HEK293 (cell line): ENCODE measurements around the gene CYB5R3.
A peak's percentile ranks its signal among the peaks of the same experiment; 100 is the strongest.

Source experiments
- CTCF ChIA-PET: fragments of 350-600 bp; formaldehyde crosslinking; extraction: SDS; loops from one replicate; lab custom pipeline; 2021; ENCODE audit warnings: antibody characterized with exemption; lab: Yijun Ruan, JAX
- POLR2A ChIA-PET: fragments of 300-600 bp; formaldehyde crosslinking; extraction: SDS; loops from one replicate; lab custom pipeline; 2020; ENCODE audit warnings: antibody characterized with exemption, inconsistent platforms; lab: Yijun Ruan, JAX
- H3K27ac ChIP-seq: fragments of 200-500 bp; sonication (Bioruptor generic); 2 replicates; pipeline ENCODE4 v1.5.1; 2014; ENCODE audit warnings: low read depth, low read length, control low read depth, inconsistent platforms; ENCODE audit errors: extremely low read depth
- H3K36me3 ChIP-seq, 2 experiments: fragments of 200-500 bp in 1 of 2; sonication (Bioruptor generic) in 1 of 2; 1 replicate in 1 of 2; 2 replicates in 1 of 2; pipeline ENCODE4 v1.5.1; 2014 to 2017; ENCODE audit warnings: inconsistent platforms in 2 of 2, low read length in 2 of 2; ENCODE audit not compliant: control insufficient read depth in 2 of 2, insufficient read depth in 1 of 2
- H3K4me1 ChIP-seq: fragments of 200-500 bp; sonication (Bioruptor generic); 2 replicates; pipeline ENCODE4 v1.5.1; 2014; ENCODE audit warnings: mild to moderate bottlenecking, low read length, inconsistent platforms; ENCODE audit not compliant: control insufficient read depth, insufficient read depth
- H3K4me3 ChIP-seq: 2 replicates; pipeline ENCODE4 v1.5.1; 2011; ENCODE audit warnings: low read depth, mild to moderate bottlenecking, control low read depth, low read length, moderate library complexity
- H3K9me3 ChIP-seq: fragments of 200-500 bp; sonication (Bioruptor generic); 2 replicates; pipeline ENCODE4 v1.5.1; 2014; ENCODE audit warnings: low read depth, low read length, inconsistent platforms; ENCODE audit not compliant: control insufficient read depth, insufficient read depth
- IKZF3 ChIP-seq: fragments of 450-650 bp; IDR thresholded peaks from 2 replicates; pipeline ENCODE4 v1.5.0; 2018; ENCODE audit warnings: missing biosample characterization, mild to moderate bottlenecking, missing genetic modification characterization, moderate library complexity
- KLF7 ChIP-seq: fragments of 450-650 bp; formaldehyde crosslinking; IDR thresholded peaks from 2 replicates; pipeline ENCODE4 v1.5.1; 2016; ENCODE audit warnings: missing biosample characterization, missing genetic modification characterization, borderline replicate concordance
- KLF9 ChIP-seq: fragments of 450-650 bp; formaldehyde crosslinking; IDR thresholded peaks from 2 replicates; pipeline ENCODE4 v1.5.1; 2016; ENCODE audit warnings: missing biosample characterization, missing genetic modification characterization, low read depth
- OSR2 ChIP-seq: fragments of 450-650 bp; formaldehyde crosslinking; IDR thresholded peaks from 2 replicates; pipeline ENCODE4 v1.5.1; 2016; ENCODE audit warnings: missing biosample characterization, missing genetic modification characterization
- ZFP3 ChIP-seq: fragments of 450-650 bp; formaldehyde crosslinking; IDR thresholded peaks from 2 replicates; pipeline ENCODE4 v1.5.1; 2016; ENCODE audit warnings: low read depth, missing biosample characterization, missing genetic modification characterization
- ZFP41 ChIP-seq: fragments of 450-650 bp; formaldehyde crosslinking; IDR thresholded peaks from 2 replicates; pipeline ENCODE4 v1.5.1; 2016; ENCODE audit warnings: missing biosample characterization, missing genetic modification characterization, borderline replicate concordance
- ZNF114 ChIP-seq: fragments of 450-650 bp; formaldehyde crosslinking; IDR thresholded peaks from 2 replicates; pipeline ENCODE4 v1.5.0; 2017; ENCODE audit warnings: missing biosample characterization, missing genetic modification characterization
- ZNF132 ChIP-seq: fragments of 450-650 bp; formaldehyde crosslinking; IDR thresholded peaks from 2 replicates; pipeline ENCODE4 v1.5.1; 2017; ENCODE audit warnings: missing biosample characterization, missing genetic modification characterization, borderline replicate concordance
- ZNF16 ChIP-seq: fragments of 450-650 bp; formaldehyde crosslinking; IDR thresholded peaks from 2 replicates; pipeline ENCODE4 v1.5.1; 2016; ENCODE audit warnings: low read depth, missing biosample characterization, missing genetic modification characterization
- ZNF341 ChIP-seq: fragments of 450-650 bp; formaldehyde crosslinking; IDR thresholded peaks from 2 replicates; pipeline ENCODE4; 2016; ENCODE audit warnings: low read depth, missing biosample characterization, missing genetic modification characterization
- ZNF529 ChIP-seq: fragments of 450-650 bp; formaldehyde crosslinking; IDR thresholded peaks from 2 replicates; pipeline ENCODE4 v1.5.1; 2017; ENCODE audit warnings: missing genetic modification characterization, missing biosample characterization; ENCODE audit not compliant: insufficient replicate concordance
- ZNF561 ChIP-seq: fragments of 450-650 bp; IDR thresholded peaks from 2 replicates; pipeline ENCODE4 v1.5.1; 2018; ENCODE audit warnings: missing biosample characterization, missing genetic modification characterization, borderline replicate concordance
- ZNF585B ChIP-seq: fragments of 450-650 bp; formaldehyde crosslinking; IDR thresholded peaks from 2 replicates; pipeline ENCODE4 v1.5.1; 2016; ENCODE audit warnings: missing biosample characterization, missing genetic modification characterization
- ZNF610 ChIP-seq: fragments of 450-650 bp; formaldehyde crosslinking; IDR thresholded peaks from 2 replicates; pipeline ENCODE4 v1.5.1; 2016; ENCODE audit warnings: missing biosample characterization, missing genetic modification characterization, borderline replicate concordance
- ZNF621 ChIP-seq: fragments of 450-650 bp; formaldehyde crosslinking; IDR thresholded peaks from 2 replicates; pipeline ENCODE4 v1.5.1; 2017; ENCODE audit warnings: missing biosample characterization, missing genetic modification characterization
- ZNF701 ChIP-seq: fragments of 450-650 bp; formaldehyde crosslinking; IDR thresholded peaks from 2 replicates; pipeline ENCODE4 v1.5.1; 2016; ENCODE audit warnings: missing biosample characterization, missing genetic modification characterization
- ZNF768 ChIP-seq: fragments of 450-650 bp; formaldehyde crosslinking; IDR thresholded peaks from 2 replicates; pipeline ENCODE4 v1.5.1; 2018; ENCODE audit warnings: missing biosample characterization, mild to moderate bottlenecking, missing genetic modification characterization
- ZNF785 ChIP-seq: fragments of 450-650 bp; formaldehyde crosslinking; IDR thresholded peaks from 2 replicates; pipeline ENCODE4 v1.5.1; 2016; ENCODE audit warnings: missing biosample characterization, missing genetic modification characterization
- TF ChIP-seq, protein P1 (sequence below): fragments of 450-650 bp; formaldehyde crosslinking; IDR thresholded peaks from 2 replicates; pipeline ENCODE4 v1.5.1; 2017; ENCODE audit warnings: missing biosample characterization, missing genetic modification characterization

CYB5R3 gene

DNA sequence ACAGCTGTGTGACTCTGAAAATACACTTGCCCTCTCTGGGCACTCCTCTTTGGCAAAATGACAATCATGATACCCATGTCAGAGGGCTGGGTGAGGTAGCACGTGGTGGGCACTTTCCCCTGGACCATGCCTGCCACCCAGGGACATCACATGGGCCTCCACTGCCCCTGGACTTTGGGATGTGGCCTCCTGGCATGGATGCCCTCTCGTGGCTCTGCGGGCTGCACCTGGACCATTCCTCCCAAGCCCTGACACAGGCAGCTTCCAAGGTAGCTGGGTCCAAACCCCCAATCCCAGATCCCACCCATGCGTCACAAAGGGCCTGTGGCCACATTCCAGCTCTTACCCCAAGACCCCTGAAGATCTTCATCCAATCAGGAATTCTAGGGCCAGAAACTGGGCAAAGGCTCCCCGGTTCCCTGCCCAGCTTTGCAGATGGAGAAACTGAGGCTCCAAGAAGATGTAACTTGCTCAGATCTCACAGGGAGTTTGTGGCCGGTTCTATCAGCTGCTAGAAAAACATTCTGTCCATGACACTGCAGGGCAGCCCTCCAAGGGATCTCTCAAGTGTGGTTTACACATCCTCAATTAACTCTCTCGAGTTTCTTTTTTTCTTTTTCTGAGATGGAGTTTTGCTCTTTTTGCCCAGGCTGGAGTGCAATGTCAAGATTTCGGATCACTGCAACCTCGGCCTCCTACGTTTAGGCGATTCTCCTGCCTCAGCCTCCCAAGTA is 35.4 kb upstream of the CYB5R3 start:
- no peak overlapping the region for H3K4me3 ChIP-seq
- H3K36me3 ChIP-seq, result no peaks in the 10 kb centered on the region
- ChIA-PET POLR2A (no interaction called here), CTCF (interaction anchor here (0.6 to 1.0 kb wide), 3 partner anchors 24 to 1259 kb away, joined by 3 read pairs; no protein-coding TSS in a partner anchor)
- TF ChIP-seq ZFP41 (no peak), ZNF768 (tag by site-specific recombination) (0 out of 2 replicates have a peak, but pooled peaks have one; percentile 26)
- H3K9me3 ChIP-seq, result no peaks in the 10 kb centered on the region
- peaks cover 5% of the 10 kb centered on the region for H3K4me1 ChIP-seq
- H3K27ac ChIP-seq, result no peak overlapping the region

DNA sequence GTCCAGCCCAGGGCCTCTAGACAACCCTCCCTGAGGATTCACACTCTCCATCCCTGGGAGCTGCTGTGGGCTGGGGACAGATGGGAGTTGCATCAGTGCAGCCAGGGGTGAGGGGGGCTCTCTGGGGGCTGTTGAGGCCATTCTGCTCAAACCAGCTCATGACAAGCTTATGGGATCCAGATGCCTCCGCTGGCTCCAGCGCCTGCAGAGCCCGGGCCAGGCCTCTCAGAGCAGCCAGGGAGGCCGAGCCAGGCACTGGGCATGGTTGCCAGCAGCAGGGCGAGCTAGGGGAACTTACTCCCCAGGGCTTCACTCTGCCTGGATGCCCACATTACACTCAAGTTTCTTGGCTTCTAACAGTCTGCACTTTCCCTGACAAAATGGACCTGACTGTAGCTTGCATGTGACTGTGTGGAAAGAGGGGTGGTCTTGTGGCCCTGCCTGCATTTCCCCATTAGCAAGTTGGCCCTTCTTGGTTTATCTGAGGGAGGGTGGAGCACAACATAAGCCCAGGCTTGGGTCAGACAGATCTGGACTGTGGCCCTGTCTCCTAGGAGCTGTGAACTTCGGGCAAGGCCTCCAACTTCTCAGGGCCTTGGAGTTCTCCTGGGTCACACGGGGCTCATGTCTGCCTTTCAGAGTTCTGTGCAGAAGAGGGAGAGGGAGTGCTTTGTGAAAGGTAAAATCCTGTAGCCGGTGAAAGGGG is 34.5 kb upstream of the CYB5R3 start:
- POLR2A ChIA-PET, result no interaction called here
- no peak overlapping the region for H3K4me3 ChIP-seq
- H3K36me3 ChIP-seq, result no peaks in the 10 kb centered on the region
- H3K27ac ChIP-seq, result no peak overlapping the region
- CTCF ChIA-PET, result interaction anchor here (0.7 to 1.2 kb wide), 3 partner anchors 23 to 158 kb away, joined by 3 to 5 read pairs (median 3); no protein-coding TSS in a partner anchor
- H3K9me3 ChIP-seq, result no peaks in the 10 kb centered on the region
- H3K4me1 ChIP-seq, result peaks cover 3% of the 10 kb centered on the region
- TF ChIP-seq, protein P1, sequence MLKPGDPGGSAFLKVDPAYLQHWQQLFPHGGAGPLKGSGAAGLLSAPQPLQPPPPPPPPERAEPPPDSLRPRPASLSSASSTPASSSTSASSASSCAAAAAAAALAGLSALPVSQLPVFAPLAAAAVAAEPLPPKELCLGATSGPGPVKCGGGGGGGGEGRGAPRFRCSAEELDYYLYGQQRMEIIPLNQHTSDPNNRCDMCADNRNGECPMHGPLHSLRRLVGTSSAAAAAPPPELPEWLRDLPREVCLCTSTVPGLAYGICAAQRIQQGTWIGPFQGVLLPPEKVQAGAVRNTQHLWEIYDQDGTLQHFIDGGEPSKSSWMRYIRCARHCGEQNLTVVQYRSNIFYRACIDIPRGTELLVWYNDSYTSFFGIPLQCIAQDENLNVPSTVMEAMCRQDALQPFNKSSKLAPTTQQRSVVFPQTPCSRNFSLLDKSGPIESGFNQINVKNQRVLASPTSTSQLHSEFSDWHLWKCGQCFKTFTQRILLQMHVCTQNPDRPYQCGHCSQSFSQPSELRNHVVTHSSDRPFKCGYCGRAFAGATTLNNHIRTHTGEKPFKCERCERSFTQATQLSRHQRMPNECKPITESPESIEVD (tag by site-specific recombination), result no peak
- TF ChIP-seq ZNF621 (tag by site-specific recombination) (no peak), ZFP3 (no peak), KLF9 (tag by site-specific recombination) (no peak), ZNF610 (tag by site-specific recombination) (no peak), ZNF561 (tag by site-specific recombination) (no peak), ZNF132 (tag by site-specific recombination) (no peak), ZNF529 (tag by site-specific recombination) (no peak), KLF7 (tag by site-specific recombination) (no peak), ZNF341 (tag by site-specific recombination) (no peak), ZNF785 (no peak), ZNF701 (tag by site-specific recombination) (no peak), IKZF3 (tag by site-specific recombination) (no peak)

DNA sequence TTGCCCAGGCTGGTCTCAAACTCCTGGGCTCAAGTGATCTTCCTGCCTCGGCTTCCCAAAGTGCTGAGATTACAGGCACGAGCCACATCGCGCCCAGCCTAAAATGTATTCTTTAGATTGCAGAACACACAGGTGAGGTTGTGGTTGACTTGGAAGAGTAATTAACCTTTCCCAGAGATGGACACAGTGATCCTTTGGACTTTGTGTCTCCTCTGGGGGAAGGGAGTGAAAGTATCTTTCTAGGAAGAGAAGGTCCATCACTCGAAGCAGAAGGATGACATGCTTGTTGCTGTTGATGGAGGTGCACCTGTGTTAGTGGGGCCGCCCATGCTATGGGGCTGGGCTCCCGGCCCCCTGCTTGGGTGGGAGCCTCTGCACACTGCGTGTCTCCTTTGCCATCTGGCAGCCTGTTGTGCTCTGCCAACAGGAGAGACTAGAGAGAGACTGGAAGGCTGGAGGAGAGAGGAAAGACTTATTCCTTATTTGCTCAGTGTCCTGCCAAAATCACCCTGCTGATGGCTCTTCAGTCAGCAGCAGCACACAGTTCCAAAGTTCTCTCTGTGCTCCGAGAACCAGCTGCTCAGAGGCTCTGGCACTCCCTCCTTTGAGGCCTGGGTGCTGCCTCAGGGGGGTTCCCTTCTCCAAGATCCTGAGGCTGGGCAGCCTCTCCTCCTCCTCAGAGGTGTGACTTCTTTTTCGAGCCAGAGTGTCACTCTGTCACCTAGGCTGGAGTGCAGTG is 33.1 kb upstream of the CYB5R3 start:
- H3K4me3 ChIP-seq, result no peak overlapping the region
- H3K9me3 ChIP-seq, result no peaks in the 10 kb centered on the region
- TF ChIP-seq ZNF561 (tag by site-specific recombination) (no peak), ZNF114 (no peak), OSR2 (tag by site-specific recombination) (no peak), ZNF16 (tag by site-specific recombination) (no peak), ZNF585B (tag by site-specific recombination) (no peak)
- POLR2A ChIA-PET, result no interaction called here
- H3K27ac ChIP-seq, result no peak overlapping the region
- H3K4me1 ChIP-seq, result no peaks in the 10 kb centered on the region
- H3K36me3 ChIP-seq, result no peaks in the 10 kb centered on the region
- CTCF ChIA-PET, result interaction anchor here (1.1 to 1.2 kb wide), 2 partner anchors 22 to 27 kb away, joined by 3 to 5 read pairs; no protein-coding TSS in a partner anchor
